Esophagus muscularis mucosa (tissue), 3 donors: ENCODE results near the gene TMCO6.
"Not testable (repeated sequence)": the region's sequence is repeated elsewhere in the genome, so short reads cannot be mapped to it uniquely, and the experiment has no call there.

Experiments
- CTCF ChIP-seq, 3 experiments: fragments of 200-600 bp in 2 of 3; fragments of 450-650 bp in 1 of 3; sonication (generic) in 2 of 3; IDR thresholded peaks; one replicate each; pipeline ENCODE4 v1.5.1; 2017 to 2019; ENCODE audit warnings: antibody characterized with exemption in 3 of 3, mild to moderate bottlenecking in 2 of 3, moderate library complexity in 1 of 3
- POLR2A ChIP-seq: fragments of 450-650 bp; IDR thresholded peaks from one replicate; pipeline ENCODE4 v1.6.1; 2017; ENCODE audit warnings: antibody characterized with exemption, moderate library complexity, mild to moderate bottlenecking, low read depth
- POLR2AphosphoS5 ChIP-seq, 2 donors: sonication (generic); formaldehyde crosslinking; IDR thresholded peaks; one replicate each; pipeline ENCODE4 v1.6.1; 2017; ENCODE audit warnings: antibody characterized with exemption in 2 of 2

DNA sequence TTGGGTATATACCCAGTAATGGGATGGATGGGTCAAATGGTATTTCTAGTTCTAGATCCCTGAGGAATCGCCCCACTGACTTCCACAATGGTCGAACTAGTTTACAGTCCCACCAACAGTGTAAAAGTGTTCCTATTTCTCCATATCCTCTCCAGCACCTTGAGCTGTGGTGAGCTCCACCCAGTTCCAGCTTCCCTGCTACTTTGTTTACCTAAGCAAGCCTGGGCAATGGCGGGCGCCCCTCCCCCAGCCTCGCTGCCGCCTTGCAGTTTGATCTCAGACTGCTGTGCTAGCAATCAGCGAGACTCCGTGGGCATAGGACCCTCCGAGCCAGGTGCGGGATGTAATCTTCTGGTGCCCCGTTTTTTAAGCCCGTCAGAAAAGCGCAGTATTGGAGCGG is 46.2 kb upstream of the TMCO6 start:
- not testable (repeated sequence) for TF ChIP-seq CTCF (IDR thresholded peaks at IDR 0.05); POLR2A; POLR2AphosphoS5 (IDR thresholded peaks at IDR 0.05)
